Astrocyte (in vitro differentiated cells and primary cell): ENCODE data around the gene GGT1.
"Not testable (repeated sequence)": the region's sequence is repeated elsewhere in the genome, so short reads cannot be mapped to it uniquely, and the experiment has no call there.

Source experiments
- EZH2 ChIP-seq: IDR thresholded peaks from 2 replicates; pipeline ENCODE4 v1.6.1; 2012; ENCODE audit warnings: mild to moderate bottlenecking, low read length, inconsistent platforms; ENCODE audit not compliant: insufficient read depth
- TF ChIP-seq, protein P1 (sequence below): IDR thresholded peaks from 2 replicates; pipeline ENCODE4 v1.5.1; 2011; ENCODE audit warnings: low read depth, mild to moderate bottlenecking, inconsistent platforms, low read length, moderate library complexity; ENCODE audit not compliant: insufficient read depth

DNA sequence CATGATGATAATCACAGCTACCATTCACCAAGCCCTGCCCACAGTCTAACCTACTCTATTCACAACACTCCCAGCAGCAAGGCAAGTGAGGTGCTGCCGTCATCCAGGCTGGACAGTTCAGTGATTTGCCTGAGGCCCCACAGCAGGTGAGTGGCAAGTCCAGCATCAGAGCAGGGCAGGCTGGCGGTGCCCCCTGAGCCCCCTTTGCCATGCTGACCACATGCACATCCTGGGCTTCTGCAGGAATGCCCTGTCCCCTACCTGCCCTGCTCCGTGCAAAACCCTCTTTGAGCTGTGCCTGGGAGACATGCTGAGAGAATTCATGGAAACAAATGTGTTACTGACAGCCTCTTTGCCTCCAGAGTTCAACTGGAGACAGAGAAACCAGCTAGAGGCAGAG lies 6.9 kb downstream of the GGT1 start:
- TF ChIP-seq, protein P1, sequence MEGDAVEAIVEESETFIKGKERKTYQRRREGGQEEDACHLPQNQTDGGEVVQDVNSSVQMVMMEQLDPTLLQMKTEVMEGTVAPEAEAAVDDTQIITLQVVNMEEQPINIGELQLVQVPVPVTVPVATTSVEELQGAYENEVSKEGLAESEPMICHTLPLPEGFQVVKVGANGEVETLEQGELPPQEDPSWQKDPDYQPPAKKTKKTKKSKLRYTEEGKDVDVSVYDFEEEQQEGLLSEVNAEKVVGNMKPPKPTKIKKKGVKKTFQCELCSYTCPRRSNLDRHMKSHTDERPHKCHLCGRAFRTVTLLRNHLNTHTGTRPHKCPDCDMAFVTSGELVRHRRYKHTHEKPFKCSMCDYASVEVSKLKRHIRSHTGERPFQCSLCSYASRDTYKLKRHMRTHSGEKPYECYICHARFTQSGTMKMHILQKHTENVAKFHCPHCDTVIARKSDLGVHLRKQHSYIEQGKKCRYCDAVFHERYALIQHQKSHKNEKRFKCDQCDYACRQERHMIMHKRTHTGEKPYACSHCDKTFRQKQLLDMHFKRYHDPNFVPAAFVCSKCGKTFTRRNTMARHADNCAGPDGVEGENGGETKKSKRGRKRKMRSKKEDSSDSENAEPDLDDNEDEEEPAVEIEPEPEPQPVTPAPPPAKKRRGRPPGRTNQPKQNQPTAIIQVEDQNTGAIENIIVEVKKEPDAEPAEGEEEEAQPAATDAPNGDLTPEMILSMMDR = not testable (repeated sequence)
- not testable (repeated sequence) for TF ChIP-seq EZH2
